GM21529 (cell line): ENCODE results near the gene DCLRE1C.
"Not testable (repeated sequence)": the region's sequence is repeated elsewhere in the genome, so short reads cannot be mapped to it uniquely, and the experiment has no call there.

Experiments used
- ATAC-seq: cut with Tn5 transposase; IDR thresholded peaks from one replicate; pipeline ENCODE4 v1.9.1; 2021; ENCODE audit not compliant: unreplicated experiment

The DCLRE1C gene

DNA sequence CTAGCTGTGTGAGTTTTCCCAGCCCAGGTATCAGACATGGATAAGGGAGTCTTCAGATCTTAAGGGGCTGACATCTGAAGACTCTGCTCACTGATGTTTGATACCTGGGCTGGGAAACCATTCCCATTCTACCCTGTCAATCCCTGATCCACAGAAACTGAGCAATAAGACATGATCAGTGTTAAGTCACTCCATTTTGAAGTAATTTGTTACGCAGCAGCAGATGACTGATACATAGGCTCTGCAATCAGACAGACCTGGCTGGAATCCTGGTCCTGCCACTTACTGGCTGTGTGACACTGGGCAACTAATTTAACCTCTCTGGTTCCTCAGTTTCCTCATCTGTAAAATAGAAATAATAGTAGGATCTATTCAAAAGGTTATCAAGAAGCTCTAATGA lies 6.6 kb downstream of the DCLRE1C start:
- ATAC-seq = no peak

DNA sequence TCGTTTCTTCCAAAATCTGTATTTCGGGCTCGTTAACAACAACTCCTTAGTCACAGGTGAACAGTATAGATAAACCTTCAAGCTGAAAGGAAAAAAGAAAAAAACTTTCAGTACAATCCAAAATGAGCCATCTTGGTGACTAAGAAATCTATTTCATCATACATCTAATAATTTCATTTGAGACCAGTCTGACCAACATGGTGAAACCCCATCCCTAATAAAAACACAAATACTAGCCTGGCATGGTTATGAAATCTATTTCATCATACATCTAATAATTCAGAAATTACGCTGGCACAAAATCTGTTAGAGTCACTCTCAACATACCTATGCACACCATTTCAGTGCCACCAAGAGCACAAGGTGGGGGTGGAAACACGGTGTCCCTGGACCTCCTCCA lies 8.8 kb downstream of the DCLRE1C start:
- ATAC-seq = no peak

DNA sequence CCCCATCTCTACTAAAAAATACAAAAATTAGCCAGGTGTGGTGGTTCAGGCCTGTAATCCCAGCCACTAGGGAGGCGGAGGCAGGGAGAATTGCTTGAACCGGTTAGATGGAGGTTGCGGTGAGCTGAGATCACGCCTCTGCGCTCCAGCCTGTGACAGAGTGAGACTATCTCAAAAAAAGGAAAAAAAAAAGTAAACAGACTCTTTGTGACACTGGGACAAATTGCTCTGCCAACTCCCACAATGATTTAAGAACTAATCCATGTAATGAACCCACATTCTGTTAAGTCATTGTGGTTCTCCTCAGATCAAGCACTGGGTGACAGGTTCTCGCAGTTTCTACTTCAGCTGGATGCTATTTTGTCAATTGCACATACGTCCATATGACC lies 11.0 kb downstream of the DCLRE1C start:
- ATAC-seq = not testable (repeated sequence)

DNA sequence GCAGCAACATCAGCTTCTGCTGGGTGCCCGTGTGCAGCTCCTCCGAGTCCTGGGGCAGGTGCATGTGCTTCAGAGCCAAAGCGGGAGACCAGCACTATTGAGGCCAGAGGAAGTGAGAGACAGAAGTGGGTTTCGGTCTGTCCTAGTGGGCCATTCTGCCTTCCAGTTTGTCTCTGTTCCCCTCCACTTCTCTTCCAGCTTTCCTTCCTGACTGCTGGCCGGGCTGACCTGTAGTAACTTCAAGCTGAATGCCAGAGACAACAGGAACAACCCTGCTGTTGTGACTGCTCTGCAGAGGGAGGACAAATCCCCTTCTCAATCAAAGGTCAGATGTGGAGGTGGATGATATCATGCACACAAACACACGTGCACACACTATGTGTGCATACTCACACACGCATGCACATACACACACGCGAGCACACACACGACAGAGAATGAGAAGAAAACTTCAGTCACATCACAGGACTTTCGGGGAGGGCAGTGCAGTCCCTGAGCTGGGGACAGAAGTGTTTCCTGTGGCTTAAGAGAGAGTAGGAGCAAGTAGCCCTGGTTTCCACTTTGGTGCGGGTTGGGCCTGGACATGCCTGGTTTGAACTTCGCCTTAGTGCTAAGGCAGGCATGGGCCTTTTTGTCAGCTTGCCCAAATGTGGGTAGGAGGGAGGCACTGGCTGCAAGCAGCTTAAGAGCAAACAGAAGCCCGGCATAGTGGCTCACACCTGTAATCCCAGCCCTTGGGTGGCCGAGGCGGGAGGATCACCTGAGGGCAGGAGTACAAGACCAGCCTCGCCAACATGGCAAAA lies 11.5 kb downstream of the DCLRE1C start:
- peak; percentile 81 for ATAC-seq

DNA sequence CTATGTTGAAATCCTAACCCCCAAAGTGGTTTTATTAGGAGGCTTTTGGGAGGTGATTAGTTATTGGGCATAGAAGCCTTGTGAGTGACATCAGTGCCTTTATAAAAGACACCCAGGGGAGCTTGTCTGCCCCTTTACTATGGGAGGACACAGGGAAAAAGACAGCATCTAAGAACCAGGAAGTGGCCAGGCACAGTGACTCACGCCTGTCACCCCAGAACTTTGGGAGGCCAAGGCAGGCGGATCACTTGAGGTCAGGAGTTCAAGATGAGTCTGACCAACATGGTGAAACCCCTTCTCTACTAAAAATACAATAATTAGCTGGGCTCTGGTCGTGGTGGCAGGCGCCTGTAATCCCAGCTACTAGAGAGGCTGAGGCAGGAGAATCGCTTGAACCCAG lies 14.9 kb downstream of the DCLRE1C start:
- ATAC-seq = peak; percentile 68

DNA sequence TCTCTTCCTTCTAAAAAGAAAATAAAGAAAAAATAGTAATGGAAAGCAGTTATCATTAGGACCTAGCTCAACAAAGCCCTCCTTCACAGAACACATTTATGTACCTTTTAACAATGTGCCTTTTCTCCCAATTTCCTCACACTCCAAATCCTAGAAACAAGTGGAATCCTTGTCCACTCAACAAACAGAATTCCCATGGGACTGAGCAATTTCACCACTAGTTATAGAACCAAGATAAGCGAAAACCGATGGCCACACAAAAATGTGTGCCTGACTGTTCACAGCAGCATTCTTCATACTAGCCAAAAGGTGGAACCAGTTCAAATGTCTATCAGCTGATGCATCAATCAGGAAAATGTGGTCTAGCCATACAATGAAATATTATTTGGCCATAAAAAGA lies 17.3 kb downstream of the DCLRE1C start:
- no peak for ATAC-seq

DNA sequence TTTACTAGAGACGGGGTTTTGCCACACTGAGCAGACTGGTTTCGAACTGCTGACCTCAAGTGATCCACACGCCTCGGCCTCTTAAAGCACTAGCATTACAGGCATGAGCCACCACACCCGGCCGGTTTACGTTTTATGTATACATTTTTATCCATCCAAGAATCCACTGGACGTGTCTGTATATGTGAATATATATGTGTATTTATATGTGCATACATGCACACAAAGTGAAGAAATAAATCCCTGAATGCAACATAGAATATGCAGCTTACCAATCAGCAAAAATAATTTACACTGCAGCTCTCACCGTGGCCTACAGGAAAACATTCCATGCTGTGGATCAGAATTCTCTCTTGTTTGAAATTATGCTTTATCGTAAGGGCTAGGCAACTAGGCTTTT lies 23.3 kb downstream of the DCLRE1C start:
- ATAC-seq = no peak

DNA sequence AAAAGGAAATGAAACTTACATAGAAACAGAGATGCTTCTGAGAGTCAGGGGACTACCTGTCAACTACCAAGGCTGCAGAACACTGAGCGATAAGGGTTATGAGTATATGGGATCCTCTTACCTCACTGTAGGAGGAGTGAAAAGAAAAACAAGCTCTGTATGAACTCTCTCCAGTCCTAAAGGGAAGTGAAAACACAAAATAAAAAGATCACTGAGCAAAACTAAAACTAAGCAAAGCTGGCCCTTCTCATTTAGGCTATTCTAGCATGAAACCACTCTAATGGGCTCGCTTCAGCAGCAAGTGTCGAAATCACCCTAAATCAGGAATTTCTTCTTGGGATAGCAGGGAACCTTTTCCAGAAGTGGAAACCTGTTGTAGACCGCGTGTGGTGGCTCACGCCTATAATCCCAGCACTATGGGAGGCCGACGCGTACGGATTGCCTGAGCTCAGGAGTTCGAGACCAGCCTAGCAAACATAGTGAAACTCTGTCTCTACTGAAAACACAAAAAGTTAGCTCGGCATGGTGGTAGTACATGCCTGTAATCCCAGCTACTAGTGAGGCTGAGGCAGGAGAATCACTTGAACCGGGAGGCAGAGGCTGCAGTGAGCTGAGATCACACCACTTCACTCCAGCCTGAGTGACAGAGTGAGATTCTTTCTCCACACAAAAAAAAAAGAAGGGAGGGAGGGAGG lies 27.0 kb downstream of the DCLRE1C start:
- peak; percentile 99 for ATAC-seq

DNA sequence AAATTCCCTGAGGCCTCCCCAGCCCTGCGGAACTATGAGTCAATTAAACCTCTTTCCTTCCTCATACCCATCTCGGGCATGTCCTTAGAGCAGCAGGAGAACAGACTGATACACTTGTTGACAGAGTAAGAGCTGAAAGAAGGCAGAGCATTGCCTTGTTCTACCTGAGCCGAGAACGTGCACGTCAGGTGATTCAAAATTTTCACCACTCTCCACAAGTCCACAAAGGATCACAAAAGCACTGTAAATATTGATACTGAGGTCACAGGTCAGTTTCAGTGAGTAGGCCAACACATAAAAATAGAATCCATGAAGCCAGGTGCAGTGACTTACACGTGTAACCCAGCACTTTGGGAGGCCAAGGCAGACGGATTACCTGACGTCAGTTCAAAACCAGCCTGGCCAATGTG lies 27.8 kb downstream of the DCLRE1C start:
- no peak for ATAC-seq

DNA sequence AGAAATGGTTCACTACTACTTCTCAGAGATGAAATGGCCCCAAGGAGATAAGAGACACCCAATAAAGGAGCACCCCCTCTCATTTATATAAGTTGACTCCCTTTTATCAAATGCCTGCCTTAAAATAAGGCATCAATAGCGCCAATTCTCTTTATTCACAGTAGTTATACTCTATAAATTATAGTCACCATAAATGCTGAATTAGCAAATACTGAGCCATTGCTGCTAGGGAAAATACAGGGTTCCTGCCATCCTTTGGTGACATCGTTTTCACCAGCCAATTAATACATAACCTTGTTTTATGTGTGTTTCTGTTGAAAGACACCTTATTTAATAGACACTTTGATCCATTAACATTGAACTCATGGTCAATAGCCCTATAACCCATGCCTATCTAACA lies 28.6 kb downstream of the DCLRE1C start:
- no peak for ATAC-seq

DNA sequence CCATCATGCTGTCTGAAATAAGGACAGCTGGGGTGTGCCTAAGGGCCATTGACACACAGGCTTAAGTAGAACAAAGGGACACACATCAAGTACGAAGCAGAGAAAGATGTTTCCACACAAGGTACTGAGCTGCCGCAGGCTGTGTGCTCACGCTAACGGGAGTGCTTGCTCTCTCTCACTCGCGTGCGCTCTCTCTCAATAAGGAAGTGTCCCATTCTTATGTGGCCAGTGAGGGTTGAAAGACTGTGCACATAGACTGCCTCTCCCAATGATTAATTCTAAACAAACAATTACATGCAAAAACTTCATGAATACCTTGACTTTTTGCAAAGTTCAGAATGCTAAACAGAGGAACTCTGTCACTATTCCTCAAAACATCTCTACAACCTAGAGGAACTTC lies 29.9 kb downstream of the DCLRE1C start:
- ATAC-seq = no peak

DNA sequence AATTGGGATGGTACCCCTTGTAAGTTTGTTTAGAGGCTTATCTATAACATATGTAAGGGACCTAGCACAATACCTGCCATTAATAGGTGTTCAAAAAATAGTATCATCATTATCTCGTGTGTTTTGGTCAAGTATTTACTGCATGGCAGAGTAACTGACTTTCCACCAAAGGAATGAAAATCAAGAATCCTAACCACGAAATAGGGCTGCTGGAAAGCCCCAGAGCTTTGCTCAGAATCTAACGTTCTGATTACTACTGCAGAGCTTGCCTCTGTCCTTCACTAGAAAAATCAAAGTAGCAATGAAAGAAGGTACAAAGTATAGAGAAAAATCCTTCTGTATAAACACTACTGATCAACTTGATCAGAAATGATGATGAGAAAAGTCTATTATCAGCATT lies 34.9 kb downstream of the DCLRE1C start:
- no peak for ATAC-seq

DNA sequence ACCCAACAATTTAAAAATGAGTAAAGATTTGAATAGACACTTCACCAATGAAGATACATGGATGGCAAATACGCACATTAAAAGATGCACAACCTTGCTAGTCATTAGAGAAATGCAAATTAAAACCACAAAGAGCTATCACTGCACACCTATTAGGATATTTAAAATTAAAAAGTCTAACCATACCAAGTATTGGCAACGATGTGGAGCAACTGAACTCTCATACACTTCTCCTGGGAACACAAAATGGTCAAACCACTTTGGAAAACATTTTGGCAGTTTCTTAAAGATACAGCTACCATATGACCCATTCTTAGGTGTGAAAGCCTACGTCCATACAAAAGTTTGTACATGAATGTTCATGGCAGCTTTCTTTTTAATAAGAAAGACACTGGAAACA lies 36.1 kb downstream of the DCLRE1C start:
- no peak for ATAC-seq

DNA sequence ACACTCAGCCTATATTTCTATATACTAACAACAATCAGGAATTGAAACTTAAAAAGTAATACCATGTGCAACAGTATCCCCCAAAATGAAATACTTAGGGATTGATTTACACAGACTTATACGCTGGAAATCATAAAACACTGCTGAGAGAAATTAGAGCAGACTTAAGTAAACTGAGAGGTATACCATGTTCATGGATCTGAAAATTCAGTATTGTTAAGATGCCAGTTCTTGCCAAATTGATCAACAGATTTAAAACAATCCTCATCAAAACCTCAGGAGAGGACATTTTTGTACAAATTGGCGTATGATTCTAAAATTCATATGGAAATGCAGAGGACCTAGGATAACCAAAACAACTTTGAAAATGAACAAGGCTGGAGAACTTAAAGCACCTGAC lies 37.3 kb downstream of the DCLRE1C start:
- ATAC-seq = no peak

DNA sequence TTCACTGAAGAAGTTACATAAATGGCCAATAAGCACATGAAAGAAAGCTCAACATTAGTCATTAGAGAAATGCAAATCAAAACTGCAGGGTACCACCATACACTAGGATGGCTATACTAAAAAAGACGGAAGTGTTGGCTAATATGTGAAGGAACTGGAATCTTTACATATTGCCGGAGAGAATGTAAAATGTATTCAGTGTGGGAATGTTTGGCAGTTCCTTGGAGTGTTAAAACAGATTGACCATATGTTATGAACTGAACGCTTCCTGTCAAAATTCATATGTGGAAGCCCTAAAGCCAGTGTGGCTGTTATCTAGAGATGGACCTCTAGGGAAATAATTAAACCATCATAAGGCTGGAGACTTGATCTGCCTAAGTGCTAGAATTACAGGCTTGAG lies 42.1 kb downstream of the DCLRE1C start:
- ATAC-seq = no peak

DNA sequence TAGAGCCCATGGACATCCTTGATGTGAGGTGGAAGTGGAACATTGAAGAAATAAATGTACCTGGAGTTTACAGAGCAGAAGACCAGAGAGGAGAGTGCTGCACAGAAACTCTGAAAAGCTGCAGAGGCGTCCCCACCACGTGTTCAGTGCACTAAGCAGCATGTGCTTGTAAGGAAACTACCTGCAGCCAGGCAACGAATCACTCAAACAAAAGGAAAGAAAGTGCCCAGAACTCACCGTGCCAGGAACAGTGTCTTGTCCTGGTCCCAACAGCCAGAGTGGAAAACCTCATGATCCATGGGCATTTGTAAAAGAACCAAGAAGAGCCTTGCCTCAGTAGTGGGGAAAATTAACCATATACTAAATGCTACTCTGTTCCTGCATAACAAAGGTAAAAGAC lies 42.9 kb downstream of the DCLRE1C start:
- ATAC-seq = no peak

DNA sequence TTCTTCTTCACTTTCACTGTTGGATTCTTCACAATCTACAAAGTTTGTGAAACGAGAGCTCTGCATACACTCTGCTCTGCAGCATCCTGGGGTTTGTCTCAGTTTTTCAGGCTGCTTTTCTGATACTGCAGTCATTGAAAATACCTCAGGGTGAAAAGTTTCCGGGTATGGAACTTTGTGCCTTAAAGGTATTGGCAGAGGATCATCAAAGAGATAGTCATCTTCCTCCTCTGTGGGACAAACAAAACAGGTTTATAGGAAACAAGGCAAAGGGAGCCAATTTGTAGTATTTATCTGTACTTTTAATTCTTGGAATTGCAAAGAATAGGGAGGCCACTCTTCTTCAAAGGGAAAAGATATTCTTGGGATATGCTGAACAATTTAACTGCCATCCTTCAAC lies 44.8 kb downstream of the DCLRE1C start:
- ATAC-seq = no peak

DNA sequence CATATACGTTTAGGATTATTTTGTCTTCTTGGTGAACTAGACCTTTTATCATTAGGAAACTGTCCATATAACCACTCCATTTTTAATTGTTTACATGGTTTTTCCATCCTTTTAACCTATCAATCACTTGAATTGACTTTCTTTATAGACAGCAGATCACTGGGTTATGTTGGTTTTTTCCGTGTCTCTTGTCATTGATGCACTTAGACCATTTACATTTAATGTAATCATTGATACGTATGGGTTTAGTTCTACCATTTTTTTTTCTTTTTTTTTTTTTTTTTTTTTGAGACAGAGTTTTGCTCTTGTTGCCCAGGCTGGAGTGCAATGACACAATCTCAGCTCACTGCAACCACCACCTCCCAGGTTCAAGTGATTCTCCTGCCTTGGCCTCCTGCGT lies 46.3 kb downstream of the DCLRE1C start:
- not testable (repeated sequence) for ATAC-seq

DNA sequence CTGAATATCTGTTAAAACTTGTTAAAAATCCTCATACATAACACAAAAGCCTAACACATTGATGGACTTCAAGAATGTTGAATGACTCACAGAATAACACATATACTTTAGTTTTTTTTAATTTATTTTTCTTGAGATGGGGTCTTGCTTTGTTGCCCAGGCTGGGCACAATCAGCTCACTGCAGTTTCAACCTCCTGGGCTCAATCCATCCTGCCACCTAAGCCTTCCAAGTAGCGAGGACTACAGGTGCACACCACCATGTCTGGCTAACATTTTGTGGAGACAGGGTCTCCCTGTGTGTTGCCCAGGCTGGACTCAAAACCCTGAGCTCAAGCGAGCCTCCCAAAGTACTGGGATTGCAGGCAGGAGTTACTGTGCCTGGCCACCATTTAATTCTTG lies 47.1 kb downstream of the DCLRE1C start:
- ATAC-seq = no peak

DNA sequence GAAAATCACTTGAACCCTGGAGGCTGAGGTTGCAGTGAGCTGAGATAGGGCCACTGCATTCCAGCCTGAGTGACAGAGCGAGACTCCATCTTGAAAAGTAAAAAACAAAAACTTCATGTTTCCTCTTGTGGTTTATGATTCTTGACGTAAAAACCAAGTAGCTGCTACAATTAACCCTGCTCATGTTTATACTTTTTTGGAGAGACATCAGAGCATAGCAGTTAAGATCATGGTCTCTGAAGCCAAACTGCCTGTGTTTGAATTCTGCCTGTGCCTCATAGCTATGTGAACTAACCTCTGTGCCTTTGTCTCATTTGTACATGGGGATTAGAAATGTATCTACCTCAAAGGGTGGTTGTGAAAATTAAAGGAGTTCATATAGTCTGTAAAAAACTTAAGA lies 48.0 kb downstream of the DCLRE1C start:
- no peak for ATAC-seq

DNA sequence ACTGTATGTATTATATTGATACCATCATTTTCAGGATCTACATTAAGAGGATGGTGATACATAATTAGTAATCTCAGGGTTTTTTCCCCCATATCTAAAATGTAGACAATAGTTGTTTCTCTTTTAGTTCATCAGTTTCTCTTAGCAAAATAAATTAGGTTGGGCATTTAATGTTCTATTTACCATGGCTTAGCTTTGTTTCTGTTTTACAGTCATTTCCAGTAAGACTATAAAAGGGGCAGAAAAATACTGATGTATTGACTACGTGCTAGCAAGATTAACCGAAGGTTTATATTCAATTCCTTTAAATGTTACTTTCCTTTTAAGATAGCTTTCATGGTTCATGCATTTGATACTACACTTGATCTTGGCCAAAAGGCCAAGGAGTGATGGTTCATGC lies 49.0 kb downstream of the DCLRE1C start:
- ATAC-seq = no peak

DNA sequence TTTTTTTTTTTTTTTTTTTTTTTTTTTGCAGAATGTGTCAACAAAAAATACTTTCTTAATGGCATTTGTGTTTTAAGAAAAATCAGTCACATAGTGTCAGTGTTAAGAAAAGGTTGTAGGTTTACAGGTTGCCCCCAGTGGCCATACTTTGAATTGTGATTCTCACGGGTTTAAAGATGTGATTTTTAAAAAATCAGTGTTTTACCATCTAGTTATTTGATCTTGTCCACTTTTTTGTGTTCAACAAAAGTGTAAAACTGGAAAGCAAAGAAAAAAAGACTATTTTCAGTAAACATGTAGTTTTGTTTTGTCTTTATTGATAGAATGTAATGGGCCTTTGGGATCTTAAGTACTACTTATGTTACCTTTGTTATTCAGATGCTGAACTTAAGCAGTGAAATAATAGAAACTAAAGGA lies 49.6 kb downstream of the DCLRE1C start:
- peak; percentile 45 for ATAC-seq

DNA sequence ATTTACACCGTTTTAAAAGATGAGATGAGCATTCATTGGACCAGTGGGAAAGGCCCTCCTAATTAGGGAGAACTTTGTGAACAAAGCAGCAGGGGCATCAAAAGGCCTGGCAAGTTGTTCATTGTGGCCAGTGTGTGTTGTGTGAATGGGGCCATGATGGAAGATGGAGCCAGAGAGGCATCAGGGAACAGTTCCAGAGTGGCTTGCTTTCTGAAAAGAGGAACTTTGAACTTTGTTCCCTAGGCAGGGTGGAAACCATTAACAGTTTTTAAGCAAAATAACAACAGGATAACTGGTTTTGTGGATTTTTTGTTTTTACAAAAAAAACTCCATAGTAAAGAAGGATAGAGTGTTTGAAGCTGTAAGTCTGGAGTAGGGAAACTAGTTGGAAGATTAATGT lies 62.7 kb downstream of the DCLRE1C start:
- ATAC-seq = no peak
